Astrocyte of the spinal cord (primary cell): Measurements from ENCODE around the gene SSBP3.
"Not testable (repeated sequence)": the region's sequence is repeated elsewhere in the genome, so short reads cannot be mapped to it uniquely, and the experiment has no call there.

Source experiments
- DNase-seq: peaks from one replicate; pipeline ENCODE4 v3.0.0; 2011; ENCODE audit warnings: low read depth, low spot score
- H3K4me3 ChIP-seq: 2 replicates; pipeline ENCODE4 v1.5.1; 2011; ENCODE audit warnings: low read depth, mild to moderate bottlenecking, low read length, moderate library complexity
- CTCF ChIP-seq: IDR thresholded peaks from 2 replicates; pipeline ENCODE4 v1.5.1; 2012; ENCODE audit warnings: low read depth, mild to moderate bottlenecking, low read length, inconsistent platforms
- in situ Hi-C: cut with HindIII; loops from 2 replicates; pipeline ENCODE4 v1.10.0; 2017; ENCODE audit warnings: low sequenced_read_pairs

Gene SSBP3

GRCh38 chr1:54396261-54396933 lies 9.8 kb downstream of the SSBP3 start:
- no peak for TF ChIP-seq CTCF
- H3K4me3 ChIP-seq: no peak overlapping the region
- DNase-seq: no peak
- in situ Hi-C loops: no loop called here

GRCh38 chr1:54395281-54395934 lies 10.8 kb downstream of the SSBP3 start:
- no peak for DNase-seq
- in situ Hi-C loops: no loop called here
- H3K4me3 ChIP-seq: no peak overlapping the region
- no peak for TF ChIP-seq CTCF

GRCh38 chr1:54394104-54394503 lies 12.1 kb downstream of the SSBP3 start:
- TF ChIP-seq CTCF: no peak
- DNase-seq: no peak
- in situ Hi-C loops: no loop called here

GRCh38 chr1:54392401-54392800 lies 13.8 kb downstream of the SSBP3 start:
- in situ Hi-C loops: no loop called here
- no peak for TF ChIP-seq CTCF
- H3K4me3 ChIP-seq: no peak overlapping the region
- no peak for DNase-seq

More at GRCh38 chr1:54394104-54394503, 12.1 kb downstream of the SSBP3 start:
- no peak overlapping the region for H3K4me3 ChIP-seq

- TF ChIP-seq CTCF: no peak
- no peak overlapping the region for H3K4me3 ChIP-seq
- in situ Hi-C loops: no loop called here
- no peak for DNase-seq
These were observed 14.6 kb downstream of the SSBP3 start for GRCh38 chr1:54391450-54392209.

- H3K4me3 ChIP-seq: no peak overlapping the region
- DNase-seq: no peak
- no peak for TF ChIP-seq CTCF
- in situ Hi-C loops: no loop called here
These were observed 15.5 kb downstream of the SSBP3 start for GRCh38 chr1:54390655-54391054.

- H3K4me3 ChIP-seq, in situ Hi-C loops, DNase-seq: not testable (repeated sequence)
These were observed 16.6 kb downstream of the SSBP3 start for GRCh38 chr1:54389608-54390007.
